A673 (cell line): ENCODE measurements around the gene SPON1.

Source experiments
- CTCF ChIP-seq: fragments of 300-800, 200-600 bp; sonication (generic); conservative IDR thresholded peaks from 2 replicates; pipeline ENCODE4 v1.5.1; 2017; ENCODE audit warnings: low read depth, mild to moderate bottlenecking, antibody characterized with exemption, low read length, moderate library complexity, mixed read lengths
- EZH2 ChIP-seq: fragments of 200-600 bp; sonication (generic); IDR thresholded peaks from 2 replicates; pipeline ENCODE4 v1.6.1; 2017; ENCODE audit warnings: borderline replicate concordance, low read depth, mild to moderate bottlenecking, mixed read lengths, antibody characterized with exemption, low read length; ENCODE audit not compliant: poor library complexity, severe bottlenecking

DNA sequence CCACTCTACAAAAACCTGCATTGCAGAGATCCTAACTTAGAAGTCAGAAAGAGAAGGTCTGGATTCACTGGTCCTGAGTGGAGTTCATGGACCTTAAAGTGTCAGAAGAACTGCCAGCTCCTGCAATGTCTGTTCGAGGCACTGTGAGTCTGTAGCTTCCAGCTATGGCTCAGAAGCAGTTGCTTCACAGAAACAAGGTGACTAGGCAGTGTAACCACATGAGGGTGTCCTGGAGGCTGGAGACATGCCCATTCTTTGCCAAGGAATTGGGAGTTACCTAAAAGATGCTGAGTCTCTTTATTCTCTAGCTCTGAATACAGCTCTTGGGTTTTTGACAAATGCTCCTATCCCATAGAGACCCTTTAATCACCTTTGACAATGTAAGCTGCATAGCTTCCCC lies 130.5 kb downstream of the SPON1 start:
- TF ChIP-seq EZH2: no peak
- TF ChIP-seq CTCF: no peak
